Naive thymus-derived CD8-positive, alpha-beta T cell (primary cell): Measurements from ENCODE around the gene NCAPG2. TPM values are rescaled to one million over a fixed set of nuclear protein-coding genes. Genes with fewer than 3 reads are reported as not detected.
"Not testable (repeated sequence)": the region's sequence is repeated elsewhere in the genome, so short reads cannot be mapped to it uniquely, and the experiment has no call there.

Experiments
- ATAC-seq, 2 donors: fragments of 150-1000 bp; cut with Tn5 transposase in 1 of 2; sonication (Bioruptor Pico), chemical (Tn5 transposase) in 1 of 2; 1 replicate in 1 of 2; 2 replicates in 1 of 2; pipeline ENCODE4 v1.10.0; 2021; ENCODE audit warnings: mild to moderate bottlenecking in 2 of 2, moderate library complexity in 2 of 2
- POLR2A ChIA-PET: fragments of 350-600 bp; sonication (Branson Sonifier 250); formaldehyde crosslinking; loops from one replicate; lab custom pipeline; 2021; ENCODE audit warnings: antibody characterized with exemption; lab: Charles Lee
- DNase-seq, 10 donors: peaks; one replicate each; pipeline versions ENCODE4 v3.0.0 to v3.0.0-alpha.2; 2020 to 2022
- H3K27ac Mint-ChIP-seq, 10 donors: one replicate each; pipeline ENCODE4 v1.8.0; 2020 to 2022; ENCODE audit warnings: mild to moderate bottlenecking in 10 of 10, mixed read lengths in 10 of 10, moderate library complexity in 4 of 10, inconsistent platforms in 1 of 10
- H3K27me3 Mint-ChIP-seq, 5 donors: one replicate each; pipeline ENCODE4 v1.8.0; 2021 to 2022; ENCODE audit warnings: mixed read lengths in 5 of 5
- H3K36me3 Mint-ChIP-seq, 3 donors: one replicate each; pipeline ENCODE4 v1.8.0; 2020 to 2022; ENCODE audit warnings: mixed read lengths in 3 of 3, mild to moderate bottlenecking in 2 of 3, inconsistent platforms in 1 of 3
- H3K4me1 Mint-ChIP-seq, 4 donors: one replicate each; pipeline ENCODE4 v1.8.0; 2021 to 2022; ENCODE audit warnings: mixed read lengths in 4 of 4
- H3K4me3 Mint-ChIP-seq, 10 donors: one replicate each; pipeline ENCODE4 v1.8.0; 2020 to 2022; ENCODE audit warnings: mild to moderate bottlenecking in 10 of 10, mixed read lengths in 10 of 10, moderate library complexity in 6 of 10, inconsistent platforms in 1 of 10
- H3K9me3 Mint-ChIP-seq, 9 donors: one replicate each; pipeline ENCODE4 v1.8.0; 2020 to 2022; ENCODE audit warnings: mixed read lengths in 9 of 9, mild to moderate bottlenecking in 3 of 9, inconsistent platforms in 1 of 9, moderate library complexity in 1 of 9
- polyA plus RNA-seq, 3 donors: library from polyadenylated mRNA; unstranded; fragments of 300-500 nt; fragmentation: Illumina TruSeq; gene quantifications; one replicate each; pipeline ENCODE4 v1.2.3, GENCODE V29; 2021
- total RNA-seq, 8 experiments: library from RNA in 2 of 8; stranded (reverse) in 2 of 8; gene quantifications; one replicate each; pipeline ENCODE4 v1.2.3 and lab custom pipeline; 2021 to 2026

NCAPG2 gene
- total and polyA plus RNA-seq, 5 experiments from 2014 or later: 2.4 to 7.7 (median 3.7) TPM

DNA sequence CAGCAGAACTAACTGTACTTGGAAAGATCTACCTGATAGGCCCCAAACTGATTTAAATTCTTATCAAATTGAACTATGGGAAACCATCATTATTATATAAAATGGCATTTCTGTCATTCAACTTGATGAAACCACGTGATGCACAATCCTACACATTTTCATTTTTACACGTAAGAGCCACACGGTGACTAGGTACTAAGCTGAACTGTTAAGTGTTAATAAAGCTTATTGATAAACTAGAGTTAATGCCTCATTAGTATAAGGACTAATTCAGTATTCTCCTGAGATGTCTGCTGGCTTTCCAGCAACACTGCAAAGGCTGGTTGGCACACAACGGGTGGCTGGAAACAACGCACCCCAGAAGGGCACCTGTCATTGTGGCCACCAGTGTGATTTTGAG is 4.6 kb downstream of the NCAPG2 start:
- Mint-ChIP-seq H3K4me3 (no peak overlapping the region), H3K4me1 (peaks cover 7 to 16% (median 15%) of the 10 kb centered on the region in 4 donors), H3K27ac (no peak overlapping the region), H3K36me3 (peaks cover 0 to 3% (median 0%) of the 10 kb centered on the region in 3 donors), H3K9me3 (no peaks in the 10 kb centered on the region), H3K27me3 (no peaks in the 10 kb centered on the region)
- ATAC-seq (no peak), DNase-seq (no peak)
- POLR2A ChIA-PET: no interaction called here

DNA sequence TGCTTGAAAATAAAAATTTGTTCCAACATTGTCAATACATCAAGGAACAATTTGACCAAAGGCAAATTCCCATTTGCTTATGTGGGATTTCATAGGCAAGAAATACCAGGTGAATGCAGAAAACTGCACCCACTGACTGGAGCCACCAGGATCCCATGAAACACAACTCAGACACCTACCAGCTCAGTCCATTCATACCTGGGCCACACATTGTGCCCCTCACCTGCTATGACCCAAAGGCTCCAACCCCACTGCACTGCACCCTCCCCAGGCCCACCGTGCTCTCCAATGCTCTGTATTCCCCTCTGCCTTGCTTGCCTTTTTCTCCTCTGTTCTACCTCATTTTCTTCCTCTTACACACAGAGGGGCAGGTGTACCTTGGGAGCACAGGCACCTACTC is 5.3 kb downstream of the NCAPG2 start:
- no peaks in the 10 kb centered on the region for H3K27me3 Mint-ChIP-seq
- ATAC-seq: no peak
- POLR2A ChIA-PET: no interaction called here
- no peak for DNase-seq
- peaks cover 9 to 16% (median 12%) of the 10 kb centered on the region in 4 donors for H3K4me1 Mint-ChIP-seq
- no peak overlapping the region for H3K27ac Mint-ChIP-seq
- no peak overlapping the region for H3K4me3 Mint-ChIP-seq
- H3K36me3 Mint-ChIP-seq: peaks cover 0 to 3% (median 0%) of the 10 kb centered on the region in 3 donors
- no peaks in the 10 kb centered on the region for H3K9me3 Mint-ChIP-seq

DNA sequence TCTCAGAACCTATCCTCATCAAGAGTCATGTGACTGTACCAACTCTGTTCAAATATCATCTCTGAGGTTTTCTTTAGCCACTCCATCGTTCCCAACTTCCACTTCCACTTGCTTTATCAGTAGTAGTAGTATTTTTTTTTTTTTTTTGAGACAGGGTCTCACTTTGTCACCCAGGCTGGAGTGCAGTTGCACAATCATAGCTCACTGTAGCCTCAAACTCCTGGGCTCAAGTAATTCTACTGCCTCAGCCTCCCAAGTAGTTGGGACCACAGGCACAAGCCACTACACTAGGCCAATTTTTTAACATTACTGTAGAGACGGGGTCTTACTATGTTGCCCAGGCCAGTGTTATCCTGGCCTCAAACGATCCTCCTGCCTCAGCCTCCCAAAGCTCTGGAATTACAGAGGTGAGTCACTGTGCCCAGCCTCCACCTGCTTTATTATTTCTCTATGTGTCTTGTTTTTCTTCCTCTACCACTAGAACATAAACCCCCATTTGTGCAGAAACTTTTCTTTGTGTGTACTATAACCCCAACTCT is 5.9 kb downstream of the NCAPG2 start:
- Mint-ChIP-seq H3K27me3 (no peaks in the 10 kb centered on the region), H3K4me3 (no peak overlapping the region), H3K9me3 (no peaks in the 10 kb centered on the region), H3K27ac (peak overlapping the region in 1 of 10 donors; percentile 3), H3K4me1 (peaks cover 9 to 16% (median 12%) of the 10 kb centered on the region in 4 donors), H3K36me3 (peaks cover 0 to 3% (median 0%) of the 10 kb centered on the region in 3 donors)
- DNase-seq (no peak), ATAC-seq (no peak)
- POLR2A ChIA-PET: no interaction called here

DNA sequence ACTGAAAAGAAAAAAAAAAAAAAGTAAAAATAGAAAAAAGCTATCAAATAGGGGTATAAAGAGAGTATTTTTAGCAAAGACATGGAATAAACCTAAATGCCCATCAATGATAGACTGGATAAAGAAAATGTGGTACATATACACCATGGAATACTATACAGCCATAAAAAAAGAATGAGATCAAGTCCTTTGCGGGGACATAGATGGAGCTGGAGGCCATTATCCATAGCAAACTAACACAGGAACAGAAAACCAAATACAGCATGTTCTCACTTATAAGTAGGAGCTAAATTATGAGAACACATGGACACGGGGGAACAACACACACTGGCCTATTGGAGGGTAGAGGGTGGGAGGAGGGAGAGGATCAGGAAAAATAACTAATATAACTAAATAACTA is 7.0 kb downstream of the NCAPG2 start:
- H3K27me3 Mint-ChIP-seq, ATAC-seq, H3K36me3 Mint-ChIP-seq, H3K27ac Mint-ChIP-seq, POLR2A ChIA-PET, DNase-seq, H3K9me3 Mint-ChIP-seq, H3K4me3 Mint-ChIP-seq: not testable (repeated sequence)
- H3K4me1 Mint-ChIP-seq: peaks cover 9 to 12% (median 11%) of the 10 kb centered on the region in 4 donors

DNA sequence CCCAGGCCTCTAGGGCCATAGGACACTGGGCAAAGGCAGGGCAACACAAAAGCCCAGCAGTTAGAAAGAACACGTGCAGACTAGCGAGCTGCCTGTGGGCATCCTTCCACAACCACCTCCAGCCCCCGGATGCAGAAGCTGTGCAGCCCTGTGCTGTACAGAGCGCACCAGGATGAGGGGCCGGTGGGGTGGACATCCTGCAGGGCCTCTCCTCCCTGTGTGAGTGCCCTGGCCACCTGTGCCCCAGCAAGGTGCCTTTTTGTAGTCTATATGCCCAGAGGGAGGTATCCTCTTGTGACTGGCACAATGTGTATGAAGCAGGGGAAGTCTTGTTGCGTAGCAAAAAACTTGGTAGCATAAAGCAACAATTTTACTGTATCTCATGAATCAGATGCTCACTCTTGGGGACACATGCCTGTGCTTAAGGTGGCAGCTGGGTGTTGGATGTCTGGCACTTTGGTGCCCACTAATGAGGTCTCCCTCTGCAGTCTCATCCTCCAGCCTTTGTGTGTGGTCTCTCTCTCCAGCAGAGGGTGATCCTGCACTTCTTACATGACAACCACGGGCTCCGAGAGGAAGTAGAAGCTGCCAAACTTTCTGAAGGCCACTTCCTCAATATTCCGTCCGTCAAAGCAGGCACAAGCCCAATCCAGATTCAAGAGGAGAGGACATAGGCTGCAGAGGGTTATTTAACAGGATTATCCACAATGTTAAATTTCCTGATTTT is 8.7 kb downstream of the NCAPG2 start:
- H3K4me3 Mint-ChIP-seq: peak overlapping the region in 8 of 10 donors; percentile 28 to 62 (median 52)
- H3K27ac Mint-ChIP-seq: peak overlapping the region in 7 of 10 donors; percentile 33 to 78 (median 71)

DNA sequence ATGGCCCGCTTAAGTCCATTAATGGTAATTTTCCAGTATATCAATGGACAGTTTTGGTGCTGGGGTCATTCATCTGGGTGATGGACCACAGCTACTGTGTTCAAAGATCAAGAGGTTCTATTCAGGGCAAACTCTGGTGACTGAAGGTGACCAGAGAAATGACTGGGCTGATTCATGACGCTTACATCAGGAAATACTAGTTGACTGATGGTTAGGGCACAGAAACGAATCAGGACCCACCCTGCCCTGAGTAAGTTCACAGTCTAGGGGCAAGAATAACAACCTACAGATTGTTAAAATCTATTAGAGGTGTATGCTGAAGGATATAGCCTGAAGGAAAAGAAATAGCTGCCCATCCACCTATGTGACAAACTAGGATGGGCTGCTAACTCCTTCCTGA is 9.5 kb downstream of the NCAPG2 start:
- POLR2A ChIA-PET: interaction anchor here (1.9 kb wide), 1 partner anchor 282 kb away, joined by 10 read pairs; no protein-coding TSS in a partner anchor
- Mint-ChIP-seq H3K27ac (peak overlapping the region in 3 of 10 donors; percentile 3 to 37 (median 22)), H3K4me1 (peaks cover 6 to 12% (median 11%) of the 10 kb centered on the region in 4 donors), H3K36me3 (peaks cover 0 to 6% (median 0%) of the 10 kb centered on the region in 3 donors), H3K9me3 (no peaks in the 10 kb centered on the region), H3K27me3 (no peaks in the 10 kb centered on the region), H3K4me3 (no peak overlapping the region)
- ATAC-seq (no peak), DNase-seq (no peak)

More for the DNA sequence above, 8.7 kb downstream of the NCAPG2 start:
- H3K36me3 Mint-ChIP-seq: peaks cover 0 to 5% (median 0%) of the 10 kb centered on the region in 3 donors
- DNase-seq (peak in 9 of 10 donors; percentile 34 to 78 (median 51)), ATAC-seq (peak; percentile 98 to 99)
- peaks cover 6 to 12% (median 11%) of the 10 kb centered on the region in 4 donors for H3K4me1 Mint-ChIP-seq
- no peaks in the 10 kb centered on the region for H3K9me3 Mint-ChIP-seq
- POLR2A ChIA-PET: interaction anchor here (1.9 kb wide), 1 partner anchor 281 kb away, joined by 10 read pairs; no protein-coding TSS in a partner anchor
- no peaks in the 10 kb centered on the region for H3K27me3 Mint-ChIP-seq

DNA sequence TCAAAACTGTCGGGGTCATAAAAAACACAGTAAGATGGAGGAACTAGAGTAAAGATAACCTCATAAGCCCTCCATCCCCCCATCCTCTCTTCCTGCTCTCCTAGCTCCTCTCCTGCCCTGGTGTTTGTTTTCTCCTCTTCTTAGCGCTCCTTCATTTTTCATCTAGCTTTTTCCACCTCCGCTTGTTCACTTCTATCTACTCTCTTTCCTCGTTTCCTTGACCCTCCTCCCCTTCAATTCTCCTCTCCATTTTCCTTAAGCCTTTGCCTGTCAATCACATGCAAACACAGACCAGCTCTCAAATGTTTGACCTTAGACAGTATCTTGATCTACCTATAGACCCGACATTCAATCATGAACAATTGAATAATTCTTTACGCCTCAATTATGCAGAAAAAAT is 10.0 kb downstream of the NCAPG2 start:
- peaks cover 6 to 12% (median 11%) of the 10 kb centered on the region in 4 donors for H3K4me1 Mint-ChIP-seq
- POLR2A ChIA-PET: no interaction called here

DNA sequence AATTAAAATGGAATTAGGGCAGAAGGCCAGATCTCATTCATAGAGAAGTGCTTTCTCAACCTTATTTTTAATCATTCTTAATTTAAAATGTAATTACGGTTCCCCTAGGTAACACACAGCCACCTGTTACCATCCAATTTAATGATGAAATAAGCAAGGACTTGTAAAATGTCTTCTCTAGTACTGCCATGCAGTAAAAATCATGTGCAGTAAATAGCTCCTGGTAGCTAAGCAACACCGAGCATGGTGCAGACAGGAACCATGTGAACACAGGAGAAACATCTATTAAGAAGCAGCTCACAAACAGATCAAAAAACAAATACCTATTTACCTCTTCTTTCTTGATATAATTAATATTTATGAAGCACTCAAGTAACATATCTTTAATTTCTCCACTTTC is 15.1 kb downstream of the NCAPG2 start:
- H3K4me3 Mint-ChIP-seq: no peak overlapping the region
- POLR2A ChIA-PET: no interaction called here
- DNase-seq (no peak), ATAC-seq (no peak)
- H3K27ac Mint-ChIP-seq: no peak overlapping the region
- H3K9me3 Mint-ChIP-seq: no peaks in the 10 kb centered on the region
- H3K27me3 Mint-ChIP-seq: no peaks in the 10 kb centered on the region
- peaks cover 0 to 25% (median 16%) of the 10 kb centered on the region in 3 donors for H3K36me3 Mint-ChIP-seq
- H3K4me1 Mint-ChIP-seq: no peaks in the 10 kb centered on the region

More for the DNA sequence above, 10.0 kb downstream of the NCAPG2 start:
- DNase-seq (no peak), ATAC-seq (no peak)
- Mint-ChIP-seq H3K27me3 (no peaks in the 10 kb centered on the region), H3K27ac (peak overlapping the region in 1 of 10 donors; percentile 3), H3K36me3 (peaks cover 0 to 6% (median 0%) of the 10 kb centered on the region in 3 donors), H3K9me3 (no peaks in the 10 kb centered on the region), H3K4me3 (no peak overlapping the region)

DNA sequence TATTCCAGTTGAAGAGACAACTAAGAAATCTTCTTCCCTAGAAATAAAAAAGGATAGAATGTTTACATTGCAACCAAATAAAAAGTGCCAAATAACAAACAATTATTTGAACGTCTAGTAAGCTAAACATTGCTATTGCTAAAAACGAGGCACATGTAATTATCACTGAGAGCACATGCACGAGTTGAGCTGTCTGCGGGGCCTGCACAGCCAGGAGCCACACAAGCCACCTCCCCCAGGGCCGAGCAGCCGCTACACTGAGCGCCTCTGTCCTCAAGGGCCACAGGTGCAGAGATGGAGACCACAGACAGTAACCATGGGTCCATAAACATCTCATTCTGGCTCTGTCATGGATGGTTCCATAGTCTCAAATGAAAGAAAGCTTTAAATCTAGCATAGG is 17.2 kb downstream of the NCAPG2 start:
- Mint-ChIP-seq H3K4me1 (no peaks in the 10 kb centered on the region), H3K27me3 (no peaks in the 10 kb centered on the region), H3K9me3 (no peaks in the 10 kb centered on the region), H3K36me3 (peaks cover 5 to 35% (median 22%) of the 10 kb centered on the region in 3 donors), H3K27ac (no peak overlapping the region), H3K4me3 (no peak overlapping the region)
- DNase-seq: no peak
- POLR2A ChIA-PET: no interaction called here
- ATAC-seq: no peak

DNA sequence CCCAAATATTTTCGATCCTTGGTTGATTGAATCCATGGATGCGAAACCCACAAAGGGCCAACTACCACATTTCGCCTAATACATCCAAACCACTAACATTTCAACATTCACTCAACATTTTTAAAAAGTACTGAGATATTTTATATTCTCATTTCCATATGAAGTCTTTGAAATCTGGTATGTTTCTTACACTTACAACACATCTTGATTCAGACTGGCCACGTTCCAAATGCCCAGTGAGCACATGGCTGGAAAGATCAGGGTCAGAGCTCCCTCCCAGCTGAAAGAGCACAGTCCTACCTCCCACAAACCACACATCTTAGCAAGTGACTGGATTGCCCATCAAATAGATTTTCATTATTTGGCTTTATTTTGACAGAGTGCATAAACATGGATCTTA is 18.9 kb downstream of the NCAPG2 start:
- Mint-ChIP-seq H3K9me3 (no peaks in the 10 kb centered on the region), H3K27me3 (no peaks in the 10 kb centered on the region), H3K27ac (no peak overlapping the region), H3K4me3 (no peak overlapping the region), H3K4me1 (no peaks in the 10 kb centered on the region), H3K36me3 (peaks cover 5 to 30% (median 22%) of the 10 kb centered on the region in 3 donors)
- no peak for DNase-seq
- ATAC-seq: no peak
- POLR2A ChIA-PET: no interaction called here

DNA sequence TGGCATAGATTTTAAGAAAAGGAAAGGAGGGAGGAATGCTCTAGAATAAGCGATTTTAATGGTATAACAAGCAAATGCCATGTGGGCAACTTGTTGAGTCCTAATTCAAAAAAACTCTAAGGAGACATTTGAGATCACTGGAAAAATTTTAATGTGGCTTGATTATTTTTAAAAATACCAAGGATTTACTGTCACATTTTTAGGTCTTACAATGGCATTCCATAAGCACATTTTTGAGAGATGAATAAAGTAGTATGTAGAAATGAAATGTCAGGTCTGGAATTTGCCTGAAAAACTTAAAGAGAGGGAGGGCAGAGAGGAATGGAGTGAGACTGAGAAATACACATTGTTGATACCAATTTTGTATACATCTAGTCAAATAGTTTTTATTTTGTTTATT is 20.3 kb downstream of the NCAPG2 start:
- ATAC-seq: no peak
- no peak for DNase-seq
- POLR2A ChIA-PET: no interaction called here
- H3K4me1 Mint-ChIP-seq: peaks cover 2 to 12% (median 9%) of the 10 kb centered on the region in 4 donors
- peaks cover 5 to 28% (median 20%) of the 10 kb centered on the region in 3 donors for H3K36me3 Mint-ChIP-seq
- no peaks in the 10 kb centered on the region for H3K9me3 Mint-ChIP-seq
- H3K4me3 Mint-ChIP-seq: no peak overlapping the region
- H3K27me3 Mint-ChIP-seq: no peaks in the 10 kb centered on the region
- H3K27ac Mint-ChIP-seq: no peak overlapping the region

DNA sequence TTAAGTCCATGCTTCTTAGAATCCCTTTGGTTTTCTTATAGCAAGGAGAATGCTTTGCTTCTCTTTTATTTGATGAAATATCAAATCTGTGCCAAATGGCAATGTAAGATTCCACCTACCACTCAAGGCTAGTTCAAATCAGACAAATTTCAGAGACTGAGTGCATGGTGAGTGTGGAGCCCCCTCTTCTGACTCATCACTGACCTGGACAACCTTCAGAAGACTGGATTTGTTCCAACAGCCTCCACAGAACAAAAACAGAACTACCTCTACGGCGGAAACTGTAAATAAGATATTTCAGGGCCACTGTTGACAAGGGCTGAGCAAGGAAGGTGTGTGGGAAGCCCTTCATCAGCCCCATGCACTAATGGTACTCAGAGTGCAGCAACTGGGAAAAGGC is 21.1 kb downstream of the NCAPG2 start:
- H3K9me3 Mint-ChIP-seq: no peaks in the 10 kb centered on the region
- no peaks in the 10 kb centered on the region for H3K27me3 Mint-ChIP-seq
- peaks cover 5 to 26% (median 24%) of the 10 kb centered on the region in 3 donors for H3K36me3 Mint-ChIP-seq
- POLR2A ChIA-PET: no interaction called here
- no peak overlapping the region for H3K27ac Mint-ChIP-seq
- no peak for DNase-seq
- ATAC-seq: no peak
- no peak overlapping the region for H3K4me3 Mint-ChIP-seq
- peaks cover 2 to 14% (median 9%) of the 10 kb centered on the region in 4 donors for H3K4me1 Mint-ChIP-seq

DNA sequence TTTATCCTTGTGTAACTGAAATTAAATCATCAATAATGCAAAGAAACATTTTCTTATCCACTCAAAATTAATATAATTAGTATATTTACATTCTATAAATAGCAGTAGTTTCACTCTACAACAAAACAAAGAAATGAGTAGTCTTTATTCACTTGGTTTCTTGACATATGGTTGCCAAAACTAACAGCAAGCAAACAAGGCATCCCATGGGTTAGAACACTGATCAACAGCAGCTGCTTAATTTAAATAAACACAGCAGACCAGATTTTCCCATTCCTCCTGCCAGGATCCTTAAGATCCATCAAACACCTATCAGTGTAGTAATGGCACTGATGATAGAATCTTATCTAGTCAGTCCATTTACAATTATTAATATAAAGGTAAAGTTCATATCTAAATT is 22.1 kb downstream of the NCAPG2 start:
- peaks cover 5 to 20% (median 20%) of the 10 kb centered on the region in 3 donors for H3K36me3 Mint-ChIP-seq
- H3K27ac Mint-ChIP-seq: no peak overlapping the region
- ATAC-seq (no peak), DNase-seq (no peak)
- peaks cover 2 to 14% (median 9%) of the 10 kb centered on the region in 4 donors for H3K4me1 Mint-ChIP-seq
- H3K27me3 Mint-ChIP-seq: no peaks in the 10 kb centered on the region
- H3K9me3 Mint-ChIP-seq: no peaks in the 10 kb centered on the region
- no peak overlapping the region for H3K4me3 Mint-ChIP-seq
- POLR2A ChIA-PET: no interaction called here
